ENCODE results near the gene DEPDC5.

Gene DEPDC5

DNA sequence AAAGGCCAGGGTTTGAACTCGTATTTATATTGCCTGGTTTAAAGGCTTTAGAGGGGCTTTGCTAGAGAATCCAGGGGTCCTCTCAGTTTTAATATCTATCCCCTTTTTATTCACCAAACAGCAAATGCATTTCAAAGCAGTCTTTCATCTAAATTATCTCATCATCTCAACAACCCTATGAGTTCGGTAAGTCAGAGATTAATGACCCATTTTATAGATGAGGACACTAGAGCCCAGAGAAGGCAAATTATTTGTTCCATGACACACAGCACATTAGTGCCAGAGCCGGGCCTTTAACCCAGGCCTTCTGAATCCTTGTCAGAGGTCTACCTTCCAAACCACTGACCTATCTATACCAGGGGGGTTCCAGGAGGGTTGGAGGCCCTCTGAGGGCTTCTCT is 173.7 kb downstream of the DEPDC5 start:
- Histone ChIP-seq H3K4me3 (ENCODE audit: low read length) (no peak overlapping the region), H3K4me1 (ENCODE audit: control insufficient read depth, insufficient read depth, low read length) (no peaks in the 10 kb centered on the region), H3K36me3 (ENCODE audit: control insufficient read depth, insufficient read depth, low read length) (no peaks in the 10 kb centered on the region), H3K27ac (ENCODE audit: low read depth, low read length) (no peak overlapping the region), H3K27me3 (ENCODE audit: control insufficient read depth, insufficient read depth, low read length) (no peaks in the 10 kb centered on the region), H3K9ac (ENCODE audit: low read length) (no peak overlapping the region)

- no peaks in the 10 kb centered on the region for H3K36me3 ChIP-seq (ENCODE audit: control insufficient read depth, insufficient read depth, low read length)
- no peaks in the 10 kb centered on the region for H3K4me1 ChIP-seq (ENCODE audit: control insufficient read depth, insufficient read depth, low read length)
- H3K27ac ChIP-seq (ENCODE audit: low read depth, low read length), result no peak overlapping the region
- H3K4me3 ChIP-seq (ENCODE audit: low read length), result no peak overlapping the region
- H3K9ac ChIP-seq (ENCODE audit: low read length), result no peak overlapping the region
- no peaks in the 10 kb centered on the region for H3K27me3 ChIP-seq (ENCODE audit: control insufficient read depth, insufficient read depth, low read length)
Observed at GRCh38 chr22:31929167-31929930, 175.5 kb downstream of the DEPDC5 start.

GRCh38 chr22:31932863-31933262 is 179.0 kb downstream of the DEPDC5 start:
- H3K36me3 ChIP-seq (ENCODE audit: control insufficient read depth, insufficient read depth, low read length), result no peaks in the 10 kb centered on the region
- H3K27me3 ChIP-seq (ENCODE audit: control insufficient read depth, insufficient read depth, low read length), result no peaks in the 10 kb centered on the region
- no peak overlapping the region for H3K27ac ChIP-seq (ENCODE audit: low read depth, low read length)
- H3K9ac ChIP-seq (ENCODE audit: low read length), result no peak overlapping the region
- H3K4me1 ChIP-seq (ENCODE audit: control insufficient read depth, insufficient read depth, low read length), result no peaks in the 10 kb centered on the region
- H3K4me3 ChIP-seq (ENCODE audit: low read length), result no peak overlapping the region

DNA sequence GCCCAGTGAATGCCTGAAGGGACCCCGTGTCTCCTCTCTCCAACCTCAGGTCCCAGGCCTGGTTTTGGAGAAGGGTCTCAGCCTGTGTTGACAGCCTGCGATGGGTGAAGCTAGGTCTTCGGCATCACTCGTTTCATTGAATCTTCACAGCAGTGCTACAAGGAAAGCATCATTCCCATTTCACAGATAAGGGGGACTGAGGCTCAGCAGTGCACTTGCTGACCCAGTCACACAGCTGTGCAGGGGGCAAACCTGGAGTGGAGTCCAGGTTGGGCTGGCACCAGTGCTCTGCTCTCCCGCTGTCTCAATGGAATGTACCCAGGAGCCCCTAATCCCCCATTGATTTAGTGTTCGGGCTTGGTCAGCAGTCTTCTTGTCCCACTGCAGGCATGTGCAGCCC is 179.6 kb downstream of the DEPDC5 start:
- Histone ChIP-seq H3K4me1 (ENCODE audit: control insufficient read depth, insufficient read depth, low read length) (no peaks in the 10 kb centered on the region), H3K4me3 (ENCODE audit: low read length) (no peak overlapping the region), H3K36me3 (ENCODE audit: control insufficient read depth, insufficient read depth, low read length) (no peaks in the 10 kb centered on the region), H3K27ac (ENCODE audit: low read depth, low read length) (no peak overlapping the region), H3K9ac (ENCODE audit: low read length) (no peak overlapping the region), H3K27me3 (ENCODE audit: control insufficient read depth, insufficient read depth, low read length) (no peaks in the 10 kb centered on the region)

DNA sequence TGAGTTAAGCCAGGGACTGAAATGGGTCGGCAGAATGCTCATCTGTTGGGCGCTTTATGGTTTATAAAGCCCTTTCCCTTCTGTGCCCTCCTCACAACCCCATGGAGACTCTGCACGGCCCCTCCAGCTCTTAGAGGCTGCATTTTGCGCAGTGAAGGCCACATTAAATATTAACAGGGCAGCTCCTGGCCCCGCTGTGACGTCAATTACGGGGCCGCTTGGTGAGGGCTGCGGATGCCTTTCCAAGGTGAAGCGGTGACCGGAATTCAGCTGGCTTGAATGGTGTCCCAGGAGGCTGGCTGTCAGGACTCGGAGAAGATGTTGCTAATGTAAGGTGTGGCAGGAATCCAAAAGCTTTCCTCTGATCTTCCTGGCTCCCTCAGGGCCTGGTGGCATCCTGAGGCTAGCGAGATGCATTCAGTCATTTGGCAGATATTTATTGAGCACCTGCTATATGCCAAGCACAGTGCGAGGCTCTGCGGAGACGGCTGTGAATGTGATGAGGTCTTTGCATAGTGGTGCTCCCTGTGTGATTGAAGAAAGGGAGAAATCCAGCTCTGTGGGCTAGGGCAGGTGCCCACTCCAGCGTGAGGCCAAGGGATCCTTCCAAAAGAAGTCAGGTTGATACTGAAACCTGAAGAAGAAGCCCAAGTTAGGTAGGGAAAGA is 180.1 kb downstream of the DEPDC5 start:
- H3K27me3 ChIP-seq (ENCODE audit: control insufficient read depth, insufficient read depth, low read length), result no peaks in the 10 kb centered on the region
- H3K4me3 ChIP-seq (ENCODE audit: low read length), result no peak overlapping the region
- H3K4me1 ChIP-seq (ENCODE audit: control insufficient read depth, insufficient read depth, low read length), result no peaks in the 10 kb centered on the region
- H3K27ac ChIP-seq (ENCODE audit: low read depth, low read length), result no peak overlapping the region
- H3K9ac ChIP-seq (ENCODE audit: low read length), result no peak overlapping the region
- no peaks in the 10 kb centered on the region for H3K36me3 ChIP-seq (ENCODE audit: control insufficient read depth, insufficient read depth, low read length)

- Histone ChIP-seq H3K4me3 (ENCODE audit: low read length) (no peak overlapping the region), H3K27me3 (ENCODE audit: control insufficient read depth, insufficient read depth, low read length) (no peaks in the 10 kb centered on the region), H3K36me3 (ENCODE audit: control insufficient read depth, insufficient read depth, low read length) (no peaks in the 10 kb centered on the region), H3K27ac (ENCODE audit: low read depth, low read length) (no peak overlapping the region), H3K4me1 (ENCODE audit: control insufficient read depth, insufficient read depth, low read length) (no peaks in the 10 kb centered on the region), H3K9ac (ENCODE audit: low read length) (no peak overlapping the region)
Observed at GRCh38 chr22:31935961-31936635, 182.3 kb downstream of the DEPDC5 start.

DNA sequence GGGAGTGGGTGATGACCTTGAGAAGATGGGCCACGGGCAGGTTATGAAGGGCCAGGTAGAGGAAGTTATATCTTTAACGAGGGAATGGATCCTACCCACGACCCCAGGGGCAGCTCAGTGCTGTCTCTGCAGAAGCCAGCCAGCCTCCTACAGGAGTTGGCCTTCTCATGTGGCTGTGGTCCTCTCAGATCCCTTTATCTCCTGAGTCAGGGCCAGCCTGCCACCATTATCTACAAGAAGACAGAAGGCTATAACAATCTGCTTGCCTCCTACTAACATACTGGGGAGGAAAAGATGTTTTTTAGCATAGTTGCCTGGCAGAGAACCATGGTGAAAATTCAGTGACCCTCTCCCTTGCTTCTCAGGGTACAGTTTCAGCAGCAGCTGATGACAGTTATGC is 183.5 kb downstream of the DEPDC5 start:
- H3K9ac ChIP-seq (ENCODE audit: low read length), result no peak overlapping the region
- no peak overlapping the region for H3K27ac ChIP-seq (ENCODE audit: low read depth, low read length)
- no peaks in the 10 kb centered on the region for H3K4me1 ChIP-seq (ENCODE audit: control insufficient read depth, insufficient read depth, low read length)
- no peaks in the 10 kb centered on the region for H3K36me3 ChIP-seq (ENCODE audit: control insufficient read depth, insufficient read depth, low read length)
- H3K4me3 ChIP-seq (ENCODE audit: low read length), result no peak overlapping the region
- no peaks in the 10 kb centered on the region for H3K27me3 ChIP-seq (ENCODE audit: control insufficient read depth, insufficient read depth, low read length)

DNA sequence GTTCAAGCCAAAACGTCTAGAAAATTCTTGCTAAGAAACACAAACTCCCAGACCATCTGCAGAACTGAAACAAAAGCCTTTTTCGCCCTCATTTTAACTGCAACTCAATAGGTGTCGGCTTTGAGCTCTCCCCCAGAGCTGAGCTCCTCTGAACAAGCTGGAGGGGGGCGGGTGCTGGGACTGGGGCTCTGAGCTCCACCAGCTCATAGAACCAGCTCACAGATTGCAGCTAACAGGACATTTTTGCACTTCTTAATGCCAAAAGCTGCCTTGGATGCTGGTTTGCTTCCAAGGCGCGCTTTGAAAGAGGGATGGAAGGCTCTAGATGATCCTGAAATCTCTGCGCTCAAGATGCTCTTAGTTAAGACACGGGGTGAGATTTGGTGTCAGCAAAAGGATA is 184.5 kb downstream of the DEPDC5 start:
- H3K36me3 ChIP-seq (ENCODE audit: control insufficient read depth, insufficient read depth, low read length), result no peaks in the 10 kb centered on the region
- no peak overlapping the region for H3K9ac ChIP-seq (ENCODE audit: low read length)
- no peaks in the 10 kb centered on the region for H3K4me1 ChIP-seq (ENCODE audit: control insufficient read depth, insufficient read depth, low read length)
- no peak overlapping the region for H3K27ac ChIP-seq (ENCODE audit: low read depth, low read length)
- no peaks in the 10 kb centered on the region for H3K27me3 ChIP-seq (ENCODE audit: control insufficient read depth, insufficient read depth, low read length)
- H3K4me3 ChIP-seq (ENCODE audit: low read length), result no peak overlapping the region

GRCh38 chr22:31940506-31940905 is 186.7 kb downstream of the DEPDC5 start:
- H3K9ac ChIP-seq (ENCODE audit: low read length), result no peak overlapping the region
- H3K4me1 ChIP-seq (ENCODE audit: control insufficient read depth, insufficient read depth, low read length), result peaks cover 4% of the 10 kb centered on the region
- H3K36me3 ChIP-seq (ENCODE audit: control insufficient read depth, insufficient read depth, low read length), result no peaks in the 10 kb centered on the region
- H3K27ac ChIP-seq (ENCODE audit: low read depth, low read length), result no peak overlapping the region
- no peak overlapping the region for H3K4me3 ChIP-seq (ENCODE audit: low read length)
- no peaks in the 10 kb centered on the region for H3K27me3 ChIP-seq (ENCODE audit: control insufficient read depth, insufficient read depth, low read length)

GRCh38 chr22:31942091-31942490 is 188.3 kb downstream of the DEPDC5 start:
- peaks cover 6% of the 10 kb centered on the region for H3K4me1 ChIP-seq (ENCODE audit: control insufficient read depth, insufficient read depth, low read length)
- no peaks in the 10 kb centered on the region for H3K36me3 ChIP-seq (ENCODE audit: control insufficient read depth, insufficient read depth, low read length)
- no peak overlapping the region for H3K27ac ChIP-seq (ENCODE audit: low read depth, low read length)
- no peaks in the 10 kb centered on the region for H3K27me3 ChIP-seq (ENCODE audit: control insufficient read depth, insufficient read depth, low read length)
- H3K4me3 ChIP-seq (ENCODE audit: low read length), result no peak overlapping the region
- H3K9ac ChIP-seq (ENCODE audit: low read length), result no peak overlapping the region

GRCh38 chr22:31943206-31943977 is 189.6 kb downstream of the DEPDC5 start:
- Histone ChIP-seq H3K27ac (ENCODE audit: low read depth, low read length) (peak overlapping the region; percentile 95), H3K27me3 (ENCODE audit: control insufficient read depth, insufficient read depth, low read length) (no peaks in the 10 kb centered on the region), H3K36me3 (ENCODE audit: control insufficient read depth, insufficient read depth, low read length) (peaks cover 4% of the 10 kb centered on the region), H3K4me3 (ENCODE audit: low read length) (peak overlapping the region; percentile 84), H3K9ac (ENCODE audit: low read length) (peak overlapping the region; percentile 90), H3K4me1 (ENCODE audit: control insufficient read depth, insufficient read depth, low read length) (peaks cover 6% of the 10 kb centered on the region)
